Upper lobe of right lung (tissue), 1 donor: ENCODE data around the gene DECR2. TPM values are rescaled to one million over a fixed set of nuclear protein-coding genes. Genes with fewer than 3 reads are reported as not detected.

Source experiments
- ATAC-seq: fragments of 200-7000 bp; cut with Tn5 transposase; one replicate; pipeline ENCODE4 v1.9.1; 2020; ENCODE audit warnings: mild to moderate bottlenecking, moderate library complexity
- DNase-seq: peaks from one replicate; pipeline ENCODE4 v3.0.0-alpha.2; 2020
- H3K27ac ChIP-seq: fragments of 200-600 bp; one replicate; pipeline ENCODE4 v1.8.0; 2022
- H3K27me3 ChIP-seq: fragments of 200-600 bp; one replicate; pipeline ENCODE4 v1.8.0; 2022; ENCODE audit warnings: mild to moderate bottlenecking
- H3K36me3 ChIP-seq: fragments of 200-600 bp; one replicate; pipeline ENCODE4 v1.8.0; 2022
- H3K4me1 ChIP-seq: fragments of 200-600 bp; one replicate; pipeline ENCODE4 v1.8.0; 2022
- H3K4me3 ChIP-seq: fragments of 200-600 bp; one replicate; pipeline ENCODE4 v1.8.0; 2022; ENCODE audit warnings: mild to moderate bottlenecking
- H3K9me3 ChIP-seq: fragments of 200-600 bp; one replicate; pipeline ENCODE4 v1.8.0; 2022
- CTCF ChIP-seq: fragments of 200-600 bp; IDR thresholded peaks from one replicate; pipeline ENCODE4 v1.8.0; 2022; ENCODE audit warnings: antibody characterized with exemption
- intact Hi-C: fragments of 100-400 bp; cut with DNase I; formaldehyde crosslinking; loops from one replicate; pipeline ENCODE4 v1.11.0; 2022
- total RNA-seq: library from RNA; stranded (reverse); fragmentation: NEBNext Ultra II Directional; extraction: Animal tissue kit (Norgen Biotek cat#: 25700); gene quantifications from one replicate; pipeline ENCODE4 v1.2.1, GENCODE V29; 2021
- donor health status: DM: no; HTN: yes; CAD: no; lungs with severe emphysema.

DECR2 gene
- total RNA-seq, 1 donor from 2014 or later = 14.2 TPM

- peaks cover 25% of the 10 kb centered on the region for H3K4me1 ChIP-seq
- H3K27ac ChIP-seq = no peak overlapping the region
- peak overlapping the region; percentile 72 for H3K4me3 ChIP-seq
- no peak for TF ChIP-seq CTCF
- H3K36me3 ChIP-seq = no peaks in the 10 kb centered on the region
- intact Hi-C loops = no loop called here
- ATAC-seq (no peak), DNase-seq (no peak)
- H3K9me3 ChIP-seq = no peaks in the 10 kb centered on the region
- no peaks in the 10 kb centered on the region for H3K27me3 ChIP-seq
These were observed 25.6 kb downstream of the DECR2 start for GRCh38 chr16:427250-427649.

- no peak overlapping the region for H3K4me3 ChIP-seq
- H3K36me3 ChIP-seq = no peaks in the 10 kb centered on the region
- H3K4me1 ChIP-seq = peaks cover 13% of the 10 kb centered on the region
- H3K27ac ChIP-seq = no peak overlapping the region
- H3K27me3 ChIP-seq = no peaks in the 10 kb centered on the region
- ATAC-seq = no peak
- intact Hi-C loops = no loop called here
- H3K9me3 ChIP-seq = no peaks in the 10 kb centered on the region
- DNase-seq = no peak
- TF ChIP-seq CTCF = no peak
These were observed 29.2 kb downstream of the DECR2 start for GRCh38 chr16:430904-431303.

GRCh38 chr16:440627-441026 lies 38.9 kb downstream of the DECR2 start:
- Histone ChIP-seq H3K27me3 (no peaks in the 10 kb centered on the region), H3K4me1 (no peaks in the 10 kb centered on the region), H3K9me3 (no peaks in the 10 kb centered on the region), H3K4me3 (no peak overlapping the region), H3K36me3 (no peaks in the 10 kb centered on the region), H3K27ac (no peak overlapping the region)
- TF ChIP-seq CTCF = no peak
- no peak for ATAC-seq
- no peak for DNase-seq
- intact Hi-C loops = no loop called here

- H3K36me3 ChIP-seq = no peaks in the 10 kb centered on the region
- H3K4me3 ChIP-seq = no peak overlapping the region
- ATAC-seq = no peak
- no peaks in the 10 kb centered on the region for H3K9me3 ChIP-seq
- no peak for DNase-seq
- H3K4me1 ChIP-seq = no peaks in the 10 kb centered on the region
- no peak overlapping the region for H3K27ac ChIP-seq
- intact Hi-C loops = no loop called here
- TF ChIP-seq CTCF = no peak
- no peaks in the 10 kb centered on the region for H3K27me3 ChIP-seq
These were observed 39.8 kb downstream of the DECR2 start for GRCh38 chr16:441447-441846.

GRCh38 chr16:442976-443375 lies 41.3 kb downstream of the DECR2 start:
- Histone ChIP-seq H3K27me3 (no peaks in the 10 kb centered on the region), H3K4me3 (no peak overlapping the region), H3K4me1 (no peaks in the 10 kb centered on the region), H3K27ac (no peak overlapping the region), H3K36me3 (no peaks in the 10 kb centered on the region), H3K9me3 (no peaks in the 10 kb centered on the region)
- ATAC-seq (peak; percentile 23), DNase-seq (no peak)
- TF ChIP-seq CTCF = no peak
- intact Hi-C loops = no loop called here

GRCh38 chr16:444027-444426 lies 42.3 kb downstream of the DECR2 start:
- intact Hi-C loops = no loop called here
- ATAC-seq (no peak), DNase-seq (no peak)
- Histone ChIP-seq H3K27ac (no peak overlapping the region), H3K9me3 (no peaks in the 10 kb centered on the region), H3K36me3 (no peaks in the 10 kb centered on the region), H3K4me3 (no peak overlapping the region), H3K4me1 (no peaks in the 10 kb centered on the region), H3K27me3 (no peaks in the 10 kb centered on the region)
- no peak for TF ChIP-seq CTCF
